Trophoblast cell (in vitro differentiated cells and primary cell): Measurements from ENCODE around the gene SS18. TPM values are rescaled to one million over a fixed set of nuclear protein-coding genes. Genes with fewer than 3 reads are reported as not detected.
A peak's percentile ranks its signal among the peaks of the same experiment; 100 is the strongest.

ENCODE experiments used
- DNase-seq, 2 donors: peaks; one replicate each; pipeline ENCODE4 v3.0.0-alpha.2; 2016
- H2AFZ ChIP-seq: 2 replicates; pipeline ENCODE4 v1.6.1; 2013; ENCODE audit warnings: low read length, moderate library complexity, mild to moderate bottlenecking; ENCODE audit not compliant: insufficient read depth, poor library complexity
- H2AK5ac ChIP-seq: 2 replicates; pipeline ENCODE4 v1.6.1; 2013; ENCODE audit warnings: mild to moderate bottlenecking, low read length
- H2BK120ac ChIP-seq: 2 replicates; pipeline ENCODE4 v1.6.1; 2013; ENCODE audit warnings: low read length, mild to moderate bottlenecking, moderate library complexity; ENCODE audit not compliant: insufficient read depth, poor library complexity
- H2BK12ac ChIP-seq: 2 replicates; pipeline ENCODE4 v1.6.1; 2013; ENCODE audit warnings: mild to moderate bottlenecking, low read length, moderate library complexity
- H2BK5ac ChIP-seq: 2 replicates; pipeline ENCODE4 v1.6.1; 2013; ENCODE audit warnings: low read length, low read depth, moderate library complexity, mild to moderate bottlenecking; ENCODE audit not compliant: poor library complexity
- H3K14ac ChIP-seq: 2 replicates; pipeline ENCODE4 v1.6.1; 2013; ENCODE audit warnings: mild to moderate bottlenecking, low read length
- H3K18ac ChIP-seq: 2 replicates; pipeline ENCODE4 v1.6.1; 2013; ENCODE audit warnings: mild to moderate bottlenecking, low read length
- H3K23ac ChIP-seq: 2 replicates; pipeline ENCODE4 v1.6.1; 2013; ENCODE audit warnings: low read length
- H3K27ac ChIP-seq: 2 replicates; pipeline ENCODE4 v1.5.1; 2013; ENCODE audit warnings: low read depth, mild to moderate bottlenecking, inconsistent platforms, low read length, moderate library complexity
- H3K27me3 ChIP-seq: 2 replicates; pipeline ENCODE4 v1.6.1; 2013; ENCODE audit warnings: inconsistent platforms, mild to moderate bottlenecking, low read length, moderate library complexity; ENCODE audit not compliant: insufficient read depth
- H3K36me3 ChIP-seq, 2 experiments: 1 replicate in 1 of 2; 2 replicates in 1 of 2; pipeline ENCODE4 v1.6.1; 2013; ENCODE audit warnings: low read length in 2 of 2, mild to moderate bottlenecking in 2 of 2, moderate library complexity in 1 of 2; ENCODE audit not compliant: insufficient read depth in 2 of 2, control insufficient read depth in 1 of 2
- H3K4ac ChIP-seq: 2 replicates; pipeline ENCODE4 v1.6.1; 2013; ENCODE audit warnings: low read depth, mild to moderate bottlenecking, low read length, moderate library complexity
- H3K4me1 ChIP-seq, 2 experiments: 1 replicate in 1 of 2; 2 replicates in 1 of 2; pipeline ENCODE4 v1.6.1; 2013; ENCODE audit warnings: low read length in 2 of 2, mild to moderate bottlenecking in 2 of 2, moderate library complexity in 1 of 2; ENCODE audit not compliant: insufficient read depth in 2 of 2, control insufficient read depth in 1 of 2
- H3K4me2 ChIP-seq: 2 replicates; pipeline ENCODE4 v1.6.1; 2013; ENCODE audit warnings: inconsistent platforms, mild to moderate bottlenecking, low read length, moderate library complexity
- H3K4me3 ChIP-seq: 2 replicates; pipeline ENCODE4 v1.5.1; 2013; ENCODE audit warnings: mild to moderate bottlenecking, low read depth, low read length, inconsistent platforms
- H3K79me1 ChIP-seq: one replicate; pipeline ENCODE4 v1.6.1; 2013; ENCODE audit warnings: low read length
- H3K79me2 ChIP-seq: 2 replicates; pipeline ENCODE4 v1.6.1; 2013; ENCODE audit warnings: low read length, mild to moderate bottlenecking; ENCODE audit not compliant: control insufficient read depth, insufficient read depth, poor library complexity
- H3K9ac ChIP-seq: 2 replicates; pipeline ENCODE4 v1.6.1; 2013; ENCODE audit warnings: mild to moderate bottlenecking, low read length
- H3K9me3 ChIP-seq: 2 replicates; pipeline ENCODE4 v1.6.1; 2013; ENCODE audit warnings: low read depth, mild to moderate bottlenecking, control low read depth, inconsistent platforms, low read length; ENCODE audit not compliant: insufficient read depth
- H4K12ac ChIP-seq: 2 replicates; pipeline ENCODE4 v1.6.1; 2013; ENCODE audit warnings: low read depth, mild to moderate bottlenecking, low read length, moderate library complexity
- H4K8ac ChIP-seq: 2 replicates; pipeline ENCODE4 v1.6.1; 2013; ENCODE audit warnings: low read depth, mild to moderate bottlenecking, low read length, moderate library complexity
- H4K91ac ChIP-seq: one replicate; pipeline ENCODE4 v1.6.1; 2013; ENCODE audit warnings: low read depth, mild to moderate bottlenecking, low read length, moderate library complexity
- WGBS: extraction: QIAGEN DNeasy Blood & Tissue Kit; methylation state at CpG from one replicate; pipeline ENCODE4 v1.1.7; 2013; ENCODE audit warnings: missing lambda C conversion rate; ENCODE audit not compliant: insufficient read length, insufficient coverage; ENCODE audit errors: extremely low coverage; 5-methylcytosine and 5-hydroxymethylcytosine counted together
- polyA plus RNA-seq: library from polyadenylated mRNA; stranded (reverse); fragments of 200-250 nt; gene quantifications from 2 replicates; pipeline ENCODE4 v1.2.3, GENCODE V29; 2013

The SS18 gene
- polyA plus RNA-seq = 86.9 and 90.0 TPM in 2 replicates

GRCh38 chr18:26090130-26091046, at the start of gene SS18:
Gene SS18, minus strand, starts transcription at chr18:26090613. Its CDS starts 44 bp downstream, at chr18:26090569.
- Histone ChIP-seq H2AK5ac (peak within 1 kb of the TSS; percentile 7), H3K27me3 (no peaks in the 10 kb centered on the region), H3K4me3 (peak within 1 kb of the TSS; percentile 97), H3K79me2 (peaks cover 19% of the 10 kb centered on the region), H3K23ac (no peak within 1 kb of the TSS), H4K8ac (peak within 1 kb of the TSS; percentile 82), H2BK5ac (peak within 1 kb of the TSS; percentile 90), H3K18ac (peak within 1 kb of the TSS; percentile 92), H3K14ac (peak within 1 kb of the TSS; percentile 88), H2BK12ac (peak within 1 kb of the TSS; percentile 9), H4K91ac (peak within 1 kb of the TSS; percentile 78), H3K79me1 (peaks cover 17% of the 10 kb centered on the region), H4K12ac (peak within 1 kb of the TSS; percentile 78), H2AFZ (peak within 1 kb of the TSS; percentile 55), H3K4me1 (peaks cover 0 to 2% of the 10 kb centered on the region in 2 experiments), H3K27ac (peak within 1 kb of the TSS; percentile 95), H3K36me3 (peaks cover 0 to 5% of the 10 kb centered on the region in 2 experiments), H3K4ac (peak within 1 kb of the TSS; percentile 91), H3K9ac (peak within 1 kb of the TSS; percentile 91), H3K9me3 (no peaks in the 10 kb centered on the region), H3K4me2 (peak within 1 kb of the TSS; percentile 93), H2BK120ac (peak within 1 kb of the TSS; percentile 82)
- WGBS = no CpG with 5 or more reads among the region's 89 CpGs
- peak; percentile 94 to 96 for DNase-seq

- Histone ChIP-seq H3K14ac (no peak overlapping the region), H2BK5ac (no peak overlapping the region), H3K27me3 (no peaks in the 10 kb centered on the region), H3K18ac (no peak overlapping the region), H3K4me3 (no peak overlapping the region), H3K9me3 (peaks cover 6% of the 10 kb centered on the region), H3K79me1 (no peaks in the 10 kb centered on the region), H2AK5ac (no peak overlapping the region), H3K36me3 (no peaks in the 10 kb centered on the region), H2BK120ac (no peak overlapping the region), H3K27ac (no peak overlapping the region), H3K23ac (no peak overlapping the region), H3K4me2 (no peak overlapping the region), H2BK12ac (no peak overlapping the region), H2AFZ (no peak overlapping the region), H4K8ac (no peak overlapping the region), H3K79me2 (no peaks in the 10 kb centered on the region), H4K12ac (no peak overlapping the region), H3K4ac (no peak overlapping the region), H4K91ac (no peak overlapping the region), H3K9ac (no peak overlapping the region), H3K4me1 (peaks cover 0 to 2% of the 10 kb centered on the region in 2 experiments)
- WGBS = no CpG with 5 or more reads among the region's 1 CpG
- DNase-seq = no peak
These were observed 45.1 kb upstream of the SS18 start for GRCh38 chr18:26135548-26135947.

GRCh38 chr18:26134107-26134506, 43.7 kb upstream of the SS18 start:
- Histone ChIP-seq H4K8ac (no peak overlapping the region), H3K27me3 (no peaks in the 10 kb centered on the region), H3K79me2 (no peaks in the 10 kb centered on the region), H2AK5ac (no peak overlapping the region), H3K14ac (no peak overlapping the region), H3K79me1 (no peaks in the 10 kb centered on the region), H2AFZ (no peak overlapping the region), H3K36me3 (no peaks in the 10 kb centered on the region), H3K4me2 (no peak overlapping the region), H4K12ac (peak overlapping the region; percentile 1), H2BK120ac (no peak overlapping the region), H3K4ac (no peak overlapping the region), H3K27ac (no peak overlapping the region), H3K23ac (no peak overlapping the region), H4K91ac (no peak overlapping the region), H2BK5ac (no peak overlapping the region), H3K9ac (no peak overlapping the region), H2BK12ac (no peak overlapping the region), H3K18ac (no peak overlapping the region), H3K9me3 (peaks cover 3% of the 10 kb centered on the region), H3K4me1 (peaks cover 0 to 2% of the 10 kb centered on the region in 2 experiments), H3K4me3 (no peak overlapping the region)
- no CpG with 5 or more reads among the region's 6 CpGs for WGBS
- DNase-seq = no peak

GRCh38 chr18:26133652-26134051, 43.2 kb upstream of the SS18 start, which contains the start of gene PSMA8:
Gene PSMA8, plus strand, starts transcription at chr18:26133869. Its CDS starts 97 bp downstream, at chr18:26133966.
- Histone ChIP-seq H3K79me1 (no peaks in the 10 kb centered on the region), H3K4ac (no peak within 1 kb of the TSS), H2AFZ (no peak within 1 kb of the TSS), H3K27ac (no peak within 1 kb of the TSS), H2AK5ac (no peak within 1 kb of the TSS), H3K79me2 (no peaks in the 10 kb centered on the region), H3K9me3 (peaks cover 3% of the 10 kb centered on the region), H3K18ac (no peak within 1 kb of the TSS), H4K91ac (no peak within 1 kb of the TSS), H2BK120ac (no peak within 1 kb of the TSS), H3K4me3 (no peak within 1 kb of the TSS), H3K9ac (no peak within 1 kb of the TSS), H3K23ac (no peak within 1 kb of the TSS), H2BK5ac (no peak within 1 kb of the TSS), H3K4me1 (peaks cover 0 to 2% of the 10 kb centered on the region in 2 experiments), H4K8ac (no peak within 1 kb of the TSS), H3K27me3 (no peaks in the 10 kb centered on the region), H4K12ac (peak within 1 kb of the TSS; percentile 1), H2BK12ac (no peak within 1 kb of the TSS), H3K36me3 (no peaks in the 10 kb centered on the region), H3K14ac (no peak within 1 kb of the TSS), H3K4me2 (no peak within 1 kb of the TSS)
- DNase-seq = peak; percentile 45 to 58
- no CpG with 5 or more reads among the region's 31 CpGs for WGBS
